22Rv1 (cell line): Measurements from ENCODE around the gene PARP8.

ENCODE experiments used
- CTCF ChIP-seq: fragments of 450-650 bp; IDR thresholded peaks from 2 replicates; pipeline ENCODE4 v1.5.1; 2017; ENCODE audit warnings: mild to moderate bottlenecking
- ZFX ChIP-seq: fragments of 450-650 bp; IDR thresholded peaks from 2 replicates; pipeline ENCODE4 v1.6.1; 2017; ENCODE audit warnings: antibody characterized with exemption, borderline replicate concordance

GRCh38 chr5:50854082-50854481 lies 187.6 kb downstream of the PARP8 start:
- TF ChIP-seq CTCF (no peak), ZFX (no peak)
